NCI-H1105 (cell line): ENCODE results near the gene TUBA1A.
"Not testable (repeated sequence)": the region's sequence is repeated elsewhere in the genome, so short reads cannot be mapped to it uniquely, and the experiment has no call there.

ENCODE experiments used
- DNase-seq: peaks from one replicate; lab custom pipeline; 2025; lab: John Stamatoyannopoulos, UW

Gene TUBA1A

DNA sequence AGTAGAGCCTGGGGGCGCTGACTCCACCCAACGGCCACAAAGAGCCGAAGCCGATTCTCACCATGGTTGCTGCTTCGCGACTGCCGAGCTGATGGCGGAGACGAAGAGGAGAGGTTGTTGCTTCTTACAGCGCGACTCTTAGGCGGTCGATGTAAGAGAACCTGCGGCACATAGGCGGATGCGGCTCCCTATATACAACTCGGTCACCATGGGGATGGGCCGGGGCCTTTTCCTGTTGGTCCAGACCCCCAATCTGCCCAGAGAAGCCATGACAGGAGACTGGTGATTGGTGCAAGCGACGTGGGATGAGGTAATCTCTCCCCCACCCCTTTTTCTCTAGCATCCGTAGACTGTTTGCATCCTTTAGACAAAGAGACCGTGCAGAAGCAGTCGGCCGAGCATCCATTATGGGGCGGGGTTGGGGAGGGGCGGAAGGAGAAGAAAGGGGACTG, at the start of gene TUBA1A:
TUBA1A (minus strand) TSS at position 165 of the 452 bp plus-strand sequence; CDS start at position 64, 101 bp downstream.
- peak; percentile 95 for DNase-seq

DNA sequence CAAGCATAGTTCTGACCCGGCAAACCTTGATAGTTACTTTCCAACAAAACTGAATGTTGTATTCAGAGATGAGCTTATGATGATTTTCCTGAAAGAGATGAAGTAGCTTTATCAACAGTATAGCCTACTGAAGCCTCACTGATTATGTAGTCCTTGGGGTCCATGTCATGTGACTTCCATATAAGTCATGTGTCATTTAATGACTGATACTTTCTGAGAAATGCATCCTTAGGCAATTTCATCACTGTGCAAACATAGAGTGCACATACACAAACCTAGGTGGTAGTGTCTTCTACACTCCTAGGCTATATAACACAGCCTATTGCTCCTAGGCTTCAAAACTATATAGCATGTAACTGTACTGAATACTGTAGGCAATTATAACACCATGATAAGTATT, 47.5 kb upstream of the TUBA1A start:
- no peak for DNase-seq

DNA sequence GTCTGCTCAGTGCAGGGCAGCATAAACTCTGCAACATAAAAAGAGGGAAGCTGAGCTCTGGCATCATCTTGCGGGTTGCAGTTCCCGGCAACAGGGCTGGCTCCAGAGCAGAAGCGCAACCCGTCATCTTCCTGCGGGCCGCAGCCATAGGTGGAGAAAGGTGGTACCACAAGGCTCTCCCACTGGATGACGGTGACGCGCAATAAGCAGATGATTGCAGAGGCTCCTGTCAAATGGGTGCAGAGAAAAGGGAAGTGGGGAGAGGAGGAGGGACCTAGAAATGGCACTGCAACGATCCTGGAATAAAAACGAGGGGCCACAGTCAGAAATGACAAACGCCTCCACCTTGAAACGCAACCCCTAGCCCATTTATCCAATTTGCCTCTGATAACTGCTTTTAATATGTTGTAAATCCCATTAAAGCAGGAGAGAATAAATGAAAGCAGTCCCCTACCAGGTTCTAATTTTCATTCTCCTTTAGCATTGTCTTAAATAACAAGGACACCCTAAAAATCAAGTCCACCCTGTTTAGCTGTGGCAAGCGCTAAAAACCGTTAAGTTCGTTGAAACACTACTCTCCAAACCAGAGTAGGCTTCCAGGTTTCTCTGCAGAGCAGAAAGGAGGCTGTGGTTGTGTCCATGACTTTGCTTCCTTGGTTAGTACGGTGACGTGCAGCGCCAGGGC, 45.1 kb upstream of the TUBA1A start:
- peak; percentile 93 for DNase-seq

DNA sequence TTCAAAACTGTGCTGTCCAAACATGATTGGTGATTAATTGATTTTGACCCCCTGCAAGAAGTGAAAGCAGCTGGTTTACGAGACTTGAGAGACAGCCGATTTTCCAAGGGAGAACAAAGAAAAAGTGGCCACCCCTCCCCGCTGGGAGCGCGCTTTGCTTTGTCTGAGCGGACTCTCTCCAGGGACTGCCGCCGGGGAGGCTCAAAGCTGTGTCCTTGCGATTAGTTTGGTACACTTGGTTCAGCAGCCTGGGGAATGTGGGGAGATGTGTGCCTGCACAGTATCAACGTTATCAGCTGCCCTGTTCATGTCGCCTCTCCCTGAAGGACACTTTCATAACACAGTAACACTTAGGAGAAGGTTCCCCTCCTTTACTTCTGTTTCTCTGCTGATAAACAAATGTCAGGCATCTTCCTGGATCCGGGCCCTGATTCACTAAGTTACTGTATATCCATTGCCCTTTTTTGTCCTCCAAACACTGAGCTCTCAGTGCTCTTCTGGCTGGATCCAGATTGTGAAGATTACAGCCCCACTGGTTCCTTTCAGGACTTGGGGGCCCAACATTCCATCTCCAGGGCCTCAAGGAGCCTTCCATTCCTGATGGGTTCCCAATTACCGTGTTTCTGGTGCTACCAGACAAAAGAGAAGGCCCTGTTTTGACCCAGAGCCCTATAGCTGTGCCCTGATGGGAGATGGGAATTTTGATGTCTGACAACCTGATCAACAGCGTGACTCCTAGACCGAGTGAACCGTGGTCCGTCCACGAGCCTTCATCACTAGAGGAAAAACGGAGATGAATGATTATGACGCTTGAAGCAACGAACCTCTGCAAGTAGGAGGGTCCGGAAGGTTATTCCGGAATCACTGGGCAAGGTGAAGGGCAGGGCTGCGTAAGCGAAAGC, 44.3 kb upstream of the TUBA1A start:
- DNase-seq = peak; percentile 56

DNA sequence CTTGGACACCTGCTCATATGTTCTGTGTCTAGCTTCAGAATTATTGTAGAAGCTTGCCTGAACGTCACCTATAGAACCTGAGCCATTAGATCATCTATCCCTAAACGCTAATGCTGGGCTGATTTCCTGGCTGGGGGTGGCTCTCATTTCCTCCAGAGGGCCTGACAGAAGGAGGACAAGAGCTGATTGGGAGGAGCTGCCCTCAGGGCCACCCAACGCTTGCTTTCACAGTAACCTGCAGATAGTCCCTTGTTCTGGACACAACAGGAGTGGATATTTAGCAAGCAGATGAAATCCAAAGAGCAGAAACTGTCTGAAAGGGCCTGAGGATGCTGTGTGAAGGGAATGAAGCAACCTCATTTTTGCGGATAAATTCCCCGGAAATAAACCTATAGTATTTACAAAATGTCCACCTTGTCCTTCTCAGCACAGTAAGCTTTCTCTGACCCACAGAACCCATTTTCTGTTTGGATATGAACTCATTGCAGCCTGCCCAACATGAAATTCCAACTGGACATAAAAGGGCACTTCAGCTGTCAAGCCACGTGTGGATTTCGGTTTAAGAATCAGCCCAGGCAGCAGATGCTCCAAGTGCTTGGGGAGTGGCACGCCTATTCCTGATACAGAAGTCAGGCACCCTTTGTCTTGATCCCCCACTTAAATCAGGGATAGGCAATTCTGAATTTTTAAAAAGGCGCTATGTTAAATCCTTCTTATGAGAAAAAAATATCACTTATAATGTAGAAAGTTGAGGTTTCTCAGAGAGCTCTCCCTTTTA, 43.2 kb upstream of the TUBA1A start:
- DNase-seq = no peak

DNA sequence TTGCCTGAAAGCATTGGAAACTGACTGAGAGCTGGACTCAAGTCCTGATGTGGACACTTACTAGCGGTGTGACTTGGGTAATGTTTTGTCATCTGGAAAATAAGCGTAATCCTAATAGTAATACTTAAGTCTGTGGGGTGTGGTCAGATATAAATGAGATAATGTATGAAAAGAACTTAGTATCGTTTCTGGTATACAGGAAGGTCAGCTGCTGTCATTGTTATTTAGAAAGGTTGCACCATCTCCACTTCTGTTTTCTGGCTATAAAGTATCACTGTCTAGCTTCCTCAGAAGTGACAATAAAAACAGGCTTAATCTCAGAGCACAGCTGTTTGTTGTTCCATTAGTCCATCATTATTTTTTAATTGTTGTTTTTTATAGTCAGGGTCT, 41.9 kb upstream of the TUBA1A start:
- no peak for DNase-seq

DNA sequence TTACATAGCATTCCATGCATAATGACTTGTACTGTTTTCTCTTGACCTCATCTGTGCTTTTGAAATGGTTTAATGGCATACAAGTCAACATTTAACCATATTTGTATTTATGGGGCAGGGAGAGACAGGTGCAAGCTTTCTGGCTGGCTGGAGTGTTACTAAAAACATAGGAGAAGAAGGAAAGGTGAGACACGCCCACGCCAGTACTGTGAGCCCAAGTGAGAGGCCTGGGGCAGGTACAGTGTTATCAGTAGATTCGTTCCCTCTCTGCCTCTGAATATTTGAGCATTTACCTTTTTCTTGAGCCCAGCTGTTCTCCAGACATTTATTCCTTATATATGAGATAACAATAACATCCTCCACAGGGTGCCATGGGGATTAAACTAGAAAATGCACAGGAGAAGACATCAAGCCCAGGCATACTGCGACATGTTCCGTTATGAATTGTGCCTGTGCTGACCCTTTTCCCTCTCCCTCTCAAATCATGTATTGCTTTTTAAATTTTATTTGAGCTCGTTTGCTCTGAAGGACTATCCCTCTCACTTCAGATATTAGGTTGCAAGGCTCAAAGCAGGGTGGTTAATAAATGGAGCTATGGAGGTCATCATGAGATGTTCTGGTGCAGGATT, 41.4 kb upstream of the TUBA1A start:
- no peak for DNase-seq

DNA sequence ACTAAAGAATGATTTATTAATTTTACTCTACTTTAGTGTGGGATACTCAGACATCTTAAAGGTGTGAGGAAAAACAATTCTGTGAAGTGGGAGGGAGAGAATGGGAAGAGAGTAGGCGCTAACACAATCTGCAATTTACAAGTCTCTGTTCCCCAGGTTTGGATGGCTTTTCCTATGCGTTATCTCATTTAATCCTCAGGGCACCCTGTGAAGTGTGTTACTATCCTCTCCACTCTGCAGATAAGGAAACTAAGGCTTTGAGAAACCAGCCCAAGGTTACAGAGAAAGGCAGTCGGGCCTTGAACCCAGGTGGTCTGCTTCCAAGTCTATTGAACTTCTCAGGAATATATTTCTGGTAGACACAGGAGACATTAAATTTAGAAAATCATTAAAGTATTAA, 39.8 kb upstream of the TUBA1A start:
- DNase-seq = no peak

DNA sequence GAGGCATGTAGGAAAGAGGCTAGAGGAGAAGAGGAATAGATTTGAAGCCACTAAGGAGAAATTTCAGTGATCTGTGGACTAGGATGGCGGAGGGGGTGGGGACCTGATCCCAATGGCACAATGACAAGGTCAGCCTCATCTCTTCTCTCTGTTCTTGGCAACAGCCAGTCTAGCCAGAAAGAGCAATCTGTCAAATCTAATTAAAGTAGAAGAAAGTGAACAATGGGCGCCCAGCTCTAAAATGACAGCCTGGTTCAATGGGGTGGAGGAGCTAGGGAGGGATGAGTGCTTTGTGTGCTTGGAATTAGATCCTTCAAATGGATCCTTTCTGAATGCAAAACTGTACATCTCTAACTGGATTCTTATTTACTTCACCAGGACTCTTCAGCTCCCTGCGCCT, 38.8 kb upstream of the TUBA1A start:
- no peak for DNase-seq

DNA sequence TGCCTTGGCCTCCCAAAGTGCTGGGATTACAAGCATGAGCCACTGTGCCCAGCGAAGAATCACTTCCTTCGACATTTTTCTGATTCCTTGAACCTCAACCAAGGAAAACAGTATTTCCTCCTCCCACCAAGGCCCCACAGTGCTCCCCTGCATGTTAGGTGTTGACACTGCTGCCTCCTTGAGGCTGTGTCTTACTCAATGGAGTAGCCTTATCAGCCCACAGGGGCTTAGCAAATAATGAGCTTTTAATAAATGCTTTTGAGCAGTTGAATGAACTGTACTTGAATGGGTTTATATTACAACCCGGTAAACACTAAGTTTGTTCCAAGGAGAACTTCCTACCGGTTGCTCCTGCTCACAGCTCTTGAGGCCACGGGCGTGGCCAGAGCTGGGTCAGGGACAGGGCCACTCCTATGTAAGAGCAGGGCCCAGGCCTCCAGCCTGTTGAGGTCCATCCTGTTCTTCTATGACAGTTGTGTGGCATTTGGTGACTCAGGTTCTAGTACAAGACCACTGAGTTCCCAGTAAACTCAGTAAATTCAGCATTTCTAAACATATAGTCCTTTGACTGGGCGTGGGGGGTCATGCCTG, 36.8 kb upstream of the TUBA1A start:
- DNase-seq = no peak

DNA sequence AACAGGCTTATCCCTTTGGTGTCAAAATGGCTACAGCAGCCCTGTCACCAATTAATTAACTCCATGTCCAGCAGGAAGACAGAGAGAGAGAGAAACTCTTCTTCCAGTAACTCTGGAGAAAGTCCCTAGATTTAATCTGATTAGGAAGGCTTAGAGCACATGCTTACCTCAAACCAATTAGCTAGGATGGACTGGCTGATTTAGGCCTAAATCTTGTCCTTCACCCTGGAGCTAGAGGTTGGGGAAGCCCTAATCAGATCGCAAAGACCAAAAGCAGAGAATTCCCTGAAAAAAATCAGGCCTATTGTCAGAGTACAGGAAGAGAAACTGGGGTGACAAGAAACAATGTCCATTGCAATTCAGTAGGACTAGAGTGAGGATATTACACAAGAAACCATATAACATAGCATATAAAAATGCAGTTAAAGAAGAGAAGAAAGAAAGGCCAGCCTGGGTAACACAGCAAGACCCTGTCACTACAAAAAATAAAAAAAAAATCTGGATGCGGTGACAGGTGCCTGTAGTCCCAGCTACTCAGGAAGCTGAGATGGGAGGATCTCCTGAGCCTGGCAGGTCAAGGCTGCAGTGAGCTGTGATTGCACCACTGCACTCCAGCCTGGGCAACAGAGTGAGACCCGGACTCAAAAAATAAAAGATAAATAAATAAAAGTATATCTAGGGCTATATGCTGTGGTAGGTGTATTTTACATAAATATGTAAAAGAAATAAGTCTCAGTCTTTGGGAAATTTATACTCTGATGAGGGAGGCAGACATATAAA, 34.9 kb upstream of the TUBA1A start:
- DNase-seq = no peak

DNA sequence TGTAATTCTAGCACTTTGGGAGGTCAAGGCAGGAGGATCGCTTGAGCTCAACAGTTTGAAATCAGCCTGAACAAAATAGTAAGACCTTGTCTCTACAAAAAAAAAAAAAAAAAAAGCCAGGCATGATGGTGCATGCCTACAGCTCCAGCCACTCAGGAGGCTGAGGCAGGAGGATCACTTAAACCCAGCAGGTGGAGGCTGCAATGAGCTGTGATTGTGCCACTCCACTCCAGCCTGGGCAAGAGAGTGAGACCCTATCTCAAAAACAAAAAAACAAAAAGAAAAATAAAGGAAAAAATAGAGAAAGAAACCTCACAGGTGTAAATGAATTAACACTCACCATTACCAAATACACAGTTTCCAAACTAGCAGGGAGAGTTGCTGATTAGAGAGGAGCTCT, 34.2 kb upstream of the TUBA1A start:
- DNase-seq = no peak

DNA sequence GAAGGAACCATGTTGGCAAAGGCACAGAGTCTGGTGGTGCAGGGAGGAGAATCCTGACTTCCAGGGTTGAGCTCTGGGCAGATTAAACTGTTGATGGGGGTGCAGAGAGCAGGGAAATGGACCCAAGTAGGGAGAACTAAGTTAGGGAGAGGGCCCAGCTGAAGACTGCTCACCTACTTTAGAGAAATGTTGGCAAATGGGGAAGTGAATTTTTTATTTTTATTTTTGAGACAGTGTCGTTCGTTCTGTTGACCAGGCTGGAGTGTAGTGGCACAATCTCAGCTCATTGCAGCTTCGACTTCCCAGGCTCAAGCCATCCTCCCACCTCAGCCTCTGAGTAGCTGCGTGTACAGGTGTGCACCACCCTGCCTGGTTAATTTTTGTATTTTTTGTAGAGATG, 32.1 kb upstream of the TUBA1A start:
- DNase-seq = no peak

DNA sequence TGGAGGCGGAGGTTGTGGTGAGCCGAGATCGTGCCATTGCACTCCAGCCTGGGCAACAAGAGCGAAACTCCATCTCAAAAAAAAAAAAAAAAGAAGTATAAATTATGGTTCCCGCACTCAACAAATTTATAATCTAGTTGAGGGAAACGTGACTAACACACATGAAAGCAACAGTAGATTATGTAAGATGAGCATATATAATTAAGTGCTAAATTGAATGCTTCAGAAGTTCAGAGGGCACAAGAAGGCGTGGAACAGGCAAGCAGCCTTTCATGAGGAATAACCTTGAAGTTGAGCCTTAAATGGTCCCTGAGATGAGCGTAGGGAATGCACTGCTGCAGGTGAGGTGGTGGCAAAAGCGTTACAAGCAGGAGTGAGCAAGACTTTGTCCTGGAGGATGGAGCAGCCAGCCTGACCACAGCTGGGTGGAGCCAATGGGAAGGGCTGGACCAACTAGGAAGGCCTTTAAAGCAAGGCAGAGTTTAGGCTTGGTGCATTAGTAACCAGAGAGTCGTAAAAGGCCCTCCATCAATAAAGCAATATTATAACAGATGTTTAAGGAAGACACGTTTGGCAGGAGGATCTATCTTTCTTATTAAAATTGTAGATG, 30.6 kb upstream of the TUBA1A start:
- DNase-seq = no peak

DNA sequence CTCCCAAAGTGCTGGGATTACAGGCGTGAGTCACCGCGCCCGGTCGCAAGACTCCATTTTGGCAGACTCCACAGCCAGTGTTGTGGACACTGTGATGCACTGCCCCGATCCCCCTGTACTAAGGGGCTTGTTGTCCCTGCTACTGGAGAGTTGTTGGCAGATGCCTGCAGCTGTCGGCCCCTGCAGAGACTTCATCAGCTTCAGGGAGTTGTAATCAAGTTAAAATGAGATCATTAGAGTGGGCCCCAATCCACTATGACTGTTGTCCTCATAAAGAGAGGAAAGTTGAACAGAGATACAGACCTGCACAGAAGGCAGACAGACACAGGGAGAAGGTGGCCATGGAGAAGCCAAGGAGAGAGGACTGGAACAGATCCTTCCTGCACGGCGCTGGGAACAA, 23.7 kb upstream of the TUBA1A start:
- no peak for DNase-seq

DNA sequence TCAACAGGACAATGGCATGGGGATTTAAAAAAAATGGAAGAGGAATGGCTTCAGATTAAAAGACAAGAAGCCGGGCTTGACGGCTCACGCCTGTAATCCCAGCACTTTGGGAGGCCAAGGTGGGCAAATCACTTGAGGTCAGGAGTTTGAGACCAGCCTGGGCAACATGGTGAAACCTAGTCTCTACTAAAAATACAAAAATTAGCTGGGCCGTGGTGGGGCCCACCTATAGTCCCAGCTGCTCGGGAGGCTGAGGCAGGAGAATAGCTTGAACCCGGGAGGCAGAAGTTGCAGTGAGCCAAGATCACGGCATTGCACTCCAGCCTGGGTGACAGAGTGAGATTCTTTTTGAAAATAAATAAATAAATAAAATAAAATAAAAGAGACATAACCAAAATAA, 21.8 kb upstream of the TUBA1A start:
- DNase-seq = not testable (repeated sequence)

DNA sequence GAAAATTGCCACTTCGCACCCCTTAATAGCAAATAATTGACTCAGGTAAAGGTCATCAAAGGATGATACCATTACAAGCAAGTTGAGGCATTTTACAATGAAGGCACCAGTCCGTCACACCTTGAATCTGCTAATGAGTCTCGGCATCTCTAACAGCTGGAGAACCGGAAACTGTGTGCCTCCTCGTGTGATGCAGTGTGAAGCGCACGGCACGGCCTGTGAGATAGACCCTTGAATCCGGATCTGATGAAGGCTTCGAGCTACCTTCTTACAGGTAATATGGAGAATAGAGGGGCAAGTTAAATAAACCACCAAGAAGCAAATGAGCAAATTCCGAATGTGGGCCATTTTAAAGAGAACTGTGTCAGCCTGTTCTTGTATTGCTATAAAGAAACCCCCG, 19.8 kb upstream of the TUBA1A start:
- no peak for DNase-seq

DNA sequence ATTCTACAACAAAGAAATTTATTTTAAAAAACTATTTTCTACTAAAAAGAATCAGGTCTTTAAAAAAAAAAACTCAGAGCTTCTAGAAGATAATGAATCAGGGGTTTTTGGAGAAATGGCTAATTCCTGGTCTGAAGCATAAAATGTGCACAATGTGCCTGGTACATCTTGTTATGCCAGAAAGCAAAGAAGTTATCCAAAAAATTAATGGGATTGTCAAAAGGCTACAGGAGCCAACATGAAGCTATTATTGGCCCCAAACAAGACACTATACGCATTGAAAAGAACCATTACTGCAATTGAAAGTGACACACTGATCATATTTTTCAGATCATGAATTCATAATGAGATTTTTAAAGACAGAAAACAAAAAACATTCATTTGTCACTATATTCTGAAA, 19.3 kb upstream of the TUBA1A start:
- no peak for DNase-seq

DNA sequence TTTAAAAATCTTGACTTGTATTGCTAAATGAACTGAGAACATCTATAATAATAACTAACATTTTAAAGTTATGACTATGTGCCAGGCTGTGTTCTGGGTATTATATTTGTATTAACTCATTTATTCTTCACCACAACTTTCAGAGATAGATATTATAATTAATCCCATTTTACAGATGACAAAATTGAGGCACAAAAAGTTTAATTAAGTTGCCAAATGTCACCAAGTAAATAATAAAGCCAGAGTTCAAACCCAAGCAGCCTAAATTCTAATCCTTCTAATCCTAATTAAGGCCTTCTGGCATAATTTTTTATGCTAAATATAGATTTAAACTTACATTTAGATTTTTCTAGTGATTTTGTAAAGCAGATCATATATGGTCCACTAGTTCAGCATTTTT, 17.5 kb upstream of the TUBA1A start:
- no peak for DNase-seq

DNA sequence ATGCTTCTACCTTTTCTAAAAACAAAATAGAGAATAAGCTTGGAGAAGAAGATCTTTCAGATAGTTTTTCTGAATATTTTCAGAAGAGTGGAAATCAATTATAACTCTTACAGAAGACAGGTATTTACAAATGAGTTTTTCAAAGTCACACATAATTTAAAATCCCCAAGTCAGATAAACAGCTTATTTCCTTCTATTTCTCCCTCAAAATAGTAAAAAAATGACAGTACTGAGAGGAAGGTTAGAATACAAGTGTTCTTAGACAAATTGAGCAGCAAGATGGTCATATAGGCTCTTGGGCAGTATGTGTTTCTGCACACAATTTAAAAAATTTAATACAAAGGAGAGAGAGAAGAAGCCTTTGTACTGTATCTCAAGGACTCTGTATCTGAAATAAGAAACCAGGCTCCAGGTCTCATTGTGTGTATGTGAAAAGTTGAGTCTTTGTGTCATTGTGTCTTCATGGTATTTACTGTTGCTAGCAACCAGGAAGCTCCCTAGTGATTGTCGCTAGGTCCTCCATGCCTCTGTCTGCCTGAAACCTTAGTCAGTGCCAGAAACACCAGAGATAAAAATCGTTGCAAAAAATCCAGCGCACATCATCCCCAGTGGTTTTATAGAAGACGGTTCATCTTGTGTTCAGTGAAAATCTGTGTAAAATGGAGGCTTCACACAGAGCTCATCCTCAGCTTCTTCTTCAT, 12.9 kb upstream of the TUBA1A start:
- DNase-seq = no peak
